SHP77 (cell line): ENCODE results near the gene CPLX3.

Experiments
- DNase-seq, 2 experiments: peaks; one replicate each; lab custom pipeline; 2025; lab: John Stamatoyannopoulos, UW

Gene CPLX3

DNA sequence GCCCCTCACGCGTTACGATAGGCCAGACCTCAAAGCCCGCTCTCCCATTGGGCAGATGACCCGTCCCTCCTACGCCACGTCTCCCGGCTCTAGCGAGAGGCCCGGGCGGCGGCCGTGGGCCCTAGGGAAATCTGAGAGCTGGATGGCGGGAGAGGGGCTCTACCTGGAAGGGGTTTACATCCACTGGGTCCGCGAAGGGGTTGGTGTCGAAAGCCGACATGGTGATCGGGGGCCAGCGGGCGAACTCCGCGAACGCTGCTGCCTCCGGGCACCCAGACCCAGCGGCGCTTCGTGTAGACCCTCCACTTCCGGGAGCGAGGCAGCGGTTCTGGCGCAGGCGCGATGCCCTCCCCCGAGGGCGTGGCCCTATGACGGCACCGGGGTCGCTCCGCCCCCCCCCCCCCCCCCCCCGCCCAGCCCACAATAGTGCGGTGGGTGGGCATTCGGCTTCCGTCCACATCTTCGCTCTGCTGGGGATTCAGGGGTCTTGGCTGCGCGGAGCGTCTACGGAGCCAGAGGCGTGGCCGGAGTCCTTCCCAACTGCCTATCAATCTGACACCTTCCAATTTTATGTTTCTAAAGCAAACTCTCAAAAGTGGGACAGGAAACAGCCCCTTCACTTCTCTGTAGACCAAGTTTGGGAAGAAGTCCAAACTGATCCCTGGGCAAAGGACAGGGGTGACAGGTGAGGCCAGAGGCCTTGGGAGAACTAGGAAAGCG lies 46.8 kb downstream of the CPLX3 start, which contains the start of gene SCAMP2:
SCAMP2 (minus strand) TSS at position 330 of the 720 bp plus-strand sequence; CDS start at position 220, 110 bp downstream.
- peak; percentile 91 to 96 for DNase-seq

DNA sequence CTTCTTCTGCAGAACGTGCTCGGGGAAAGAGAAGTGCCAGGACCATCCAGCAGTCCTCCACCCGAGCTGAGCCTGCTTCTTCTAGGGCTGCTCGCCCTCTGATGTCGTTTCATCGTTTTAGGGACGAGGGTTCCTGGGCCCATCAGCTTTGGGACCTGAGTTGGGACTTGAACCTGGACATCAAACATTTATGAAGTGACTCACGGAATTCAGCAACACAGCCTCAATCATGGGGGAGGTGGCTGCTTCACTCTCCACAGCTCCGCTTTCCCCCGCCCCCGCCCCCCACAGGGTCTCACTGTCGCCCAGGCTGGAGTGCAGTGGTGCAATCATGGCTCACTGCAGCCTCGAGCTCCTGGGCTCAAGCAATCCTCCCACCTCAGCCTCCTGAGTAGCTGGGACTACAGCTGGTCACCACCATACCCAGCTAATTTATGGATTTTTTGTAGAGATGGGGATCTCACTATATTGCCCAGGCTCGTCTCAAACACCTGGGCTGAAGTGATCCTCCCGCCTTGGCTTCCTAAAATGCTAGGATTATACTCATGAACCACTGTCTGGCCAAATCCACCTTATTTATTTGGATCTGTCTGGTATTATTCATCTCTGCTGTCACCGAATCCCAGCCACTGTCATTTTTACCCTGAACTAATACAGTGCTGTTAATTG lies 47.5 kb downstream of the CPLX3 start:
- DNase-seq: peak in 1 of 2 experiments; percentile 24

DNA sequence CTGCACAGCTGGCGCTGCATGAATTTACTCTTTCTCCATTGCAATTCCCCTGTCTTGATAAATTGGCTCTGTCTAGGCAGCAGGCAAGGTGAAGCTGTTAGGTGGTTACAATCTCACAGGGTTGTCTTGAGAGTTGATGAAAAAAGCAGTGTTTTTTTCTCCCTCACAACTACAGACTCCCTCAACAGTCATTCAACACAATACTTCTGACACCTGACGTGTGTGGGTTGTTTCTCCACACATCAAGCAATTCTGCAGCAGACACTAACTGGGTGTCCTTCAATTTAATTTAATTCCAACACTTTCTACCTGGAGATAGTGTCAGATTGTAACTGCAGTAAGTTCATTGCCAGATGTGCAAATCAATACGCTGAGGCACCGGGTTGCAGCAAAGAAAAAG lies 51.8 kb downstream of the CPLX3 start:
- no peak for DNase-seq
